HepG2 (cell line): Measurements from ENCODE around the gene GTF2A1L. TPM values are rescaled to one million over a fixed set of nuclear protein-coding genes. Genes with fewer than 3 reads are reported as not detected.

Experiments used
- ATAC-seq: fragments of 200-7000 bp; cut with Tn5 transposase; 3 replicates; pipeline ENCODE4 v1.9.1; 2020; ENCODE audit warnings: mild to moderate bottlenecking, moderate library complexity
- BruUV-seq: library from RNA; stranded (reverse); fragments of 400-500 nt; replicated peaks from 2 replicates; lab custom pipeline; 2021; lab: Mats Ljungman, UMichigan
- CTCF ChIA-PET: fragments of 300-600 bp; formaldehyde crosslinking; extraction: SDS; loops from one replicate; lab custom pipeline; 2021; ENCODE audit warnings: low total read pairs, inconsistent platforms, low intra/inter-chr PET ratio; lab: Yijun Ruan, JAX
- POLR2A ChIA-PET: fragments of 350-600 bp; sonication (Branson Sonifier 250); formaldehyde crosslinking; loops from one replicate; lab custom pipeline; 2020; ENCODE audit warnings: antibody characterized with exemption, inconsistent platforms; lab: Yijun Ruan, JAX
- DNase-seq: peaks from one replicate; pipeline ENCODE4 v3.0.0-alpha.2; 2015; ENCODE audit warnings: low spot score
- FAIRE-seq: peaks from 3 replicates; lab custom pipeline; 2011; peaks lifted over from hg19 to GRCh38; lab: Jason Lieb, UNC
- H2AFZ ChIP-seq: one replicate; pipeline ENCODE4 v1.6.1; 2011; ENCODE audit warnings: low read length, inconsistent platforms
- H3K27ac ChIP-seq: fragments of 300-600 bp; 3 replicates; pipeline ENCODE4 v1.8.0; 2011; ENCODE audit warnings: mixed run types, mild to moderate bottlenecking, mixed read lengths, low read length, inconsistent platforms; ENCODE audit not compliant: insufficient read depth; ENCODE audit errors: extremely low read length
- H3K27me3 ChIP-seq, 2 experiments: fragments of 200-600 bp in 1 of 2; 2 replicates in 1 of 2; 3 replicates in 1 of 2; pipeline versions ENCODE4 v1.6.0 to v1.8.0; 2011; ENCODE audit warnings: low read length in 2 of 2, mild to moderate bottlenecking in 2 of 2, moderate library complexity in 2 of 2, inconsistent platforms in 1 of 2; ENCODE audit not compliant: insufficient read depth in 2 of 2, control insufficient read depth in 1 of 2
- H3K36me3 ChIP-seq, 2 experiments: fragments of 200-600 bp in 1 of 2; replicated peaks in 1 of 2; 2 replicates in 1 of 2; 3 replicates in 1 of 2; pipeline versions ENCODE4 v1.5.1 to v1.8.0; 2011; ENCODE audit warnings: low read length in 2 of 2, inconsistent platforms in 1 of 2; ENCODE audit not compliant: insufficient read depth in 2 of 2, control insufficient read depth in 1 of 2
- H3K4me1 ChIP-seq: 2 replicates; pipeline ENCODE4 v1.5.1; 2012; ENCODE audit warnings: low read length, inconsistent platforms; ENCODE audit not compliant: insufficient read depth
- H3K4me2 ChIP-seq: 2 replicates; pipeline ENCODE4 v1.6.0; 2011; ENCODE audit warnings: low read depth, low read length, inconsistent platforms
- H3K4me3 ChIP-seq, 3 experiments: fragments of 200-600 bp in 1 of 3; sonication (generic), shearing (Covaris generic) in 1 of 3; replicated peaks in 1 of 3; 2 replicates each; pipeline ENCODE4 v1.5.1; 2011 to 2016; ENCODE audit warnings: low read length in 3 of 3, inconsistent platforms in 2 of 3, low read depth in 2 of 3, mild to moderate bottlenecking in 2 of 3, control low read depth in 1 of 3, mixed read lengths in 1 of 3; ENCODE audit not compliant: insufficient read depth in 1 of 3
- H3K79me2 ChIP-seq: one replicate; pipeline ENCODE4 v1.6.1; 2011; ENCODE audit warnings: low read length, inconsistent platforms; ENCODE audit not compliant: insufficient read depth
- H3K9ac ChIP-seq: 2 replicates; pipeline ENCODE4 v1.6.0; 2011; ENCODE audit warnings: mild to moderate bottlenecking, low read depth, low read length, inconsistent platforms; ENCODE audit not compliant: insufficient read depth
- H3K9me3 ChIP-seq: 2 replicates; pipeline ENCODE4 v1.5.1; 2012; ENCODE audit warnings: mild to moderate bottlenecking, low read length
- H4K20me1 ChIP-seq: 2 replicates; pipeline ENCODE4 v1.6.0; 2011; ENCODE audit warnings: inconsistent platforms, mild to moderate bottlenecking, low read length, moderate library complexity; ENCODE audit not compliant: insufficient read depth
- HNRNPL ChIP-seq: fragments of 200-400 bp; formaldehyde crosslinking; IDR thresholded peaks from 2 replicates; pipeline ENCODE4 v1.6.1; 2017; ENCODE audit warnings: mild to moderate bottlenecking, low read depth, low read length
- HOXA9 ChIP-seq: sonication (generic); formaldehyde crosslinking; IDR thresholded peaks from 2 replicates; pipeline ENCODE4 v1.8.1; 2022; ENCODE audit warnings: missing genetic modification reagents, mild to moderate bottlenecking, moderate library complexity, borderline replicate concordance
- KDM6A ChIP-seq: IDR thresholded peaks from 2 replicates; pipeline ENCODE4 v1.6.1; 2016; ENCODE audit warnings: low read depth
- KLF6 ChIP-seq: IDR thresholded peaks from 2 replicates; pipeline ENCODE4 v1.8.0; 2016; ENCODE audit warnings: missing biosample characterization, missing genetic modification reagents
- MATR3 ChIP-seq: sonication (generic); formaldehyde crosslinking; IDR thresholded peaks from 2 replicates; pipeline ENCODE4 v1.4.0; 2020; ENCODE audit warnings: missing genetic modification reagents
- MIER3 ChIP-seq: IDR thresholded peaks from 2 replicates; pipeline ENCODE4 v1.6.1; 2016; ENCODE audit warnings: missing compliant biosample characterization, borderline replicate concordance
- NPAS2 ChIP-seq: sonication (generic); formaldehyde crosslinking; IDR thresholded peaks from 2 replicates; pipeline ENCODE4 v1.8.0; 2022; ENCODE audit warnings: mild to moderate bottlenecking, missing genetic modification reagents, borderline replicate concordance
- PHF8 ChIP-seq: sonication (generic); formaldehyde crosslinking; IDR thresholded peaks from 2 replicates; pipeline ENCODE4 v1.5.0; 2020; ENCODE audit warnings: missing genetic modification reagents
- PLSCR1 ChIP-seq: sonication (generic); formaldehyde crosslinking; IDR thresholded peaks from 2 replicates; pipeline ENCODE4 v1.5.0; 2020; ENCODE audit warnings: missing genetic modification reagents, mild to moderate bottlenecking, borderline replicate concordance
- RARA ChIP-seq: IDR thresholded peaks from 2 replicates; pipeline ENCODE4 v1.6.1; 2016; ENCODE audit warnings: missing genetic modification reagents, missing compliant biosample characterization
- RFXAP ChIP-seq: sonication (generic); formaldehyde crosslinking; IDR thresholded peaks from 2 replicates; pipeline ENCODE4 v1.4.0; 2020; ENCODE audit warnings: missing genetic modification reagents, borderline replicate concordance
- SIX1 ChIP-seq: sonication (generic); formaldehyde crosslinking; IDR thresholded peaks from 2 replicates; pipeline ENCODE4 v1.4.0; 2020; ENCODE audit warnings: missing genetic modification reagents, borderline replicate concordance
- SIX4 ChIP-seq: sonication (generic); formaldehyde crosslinking; IDR thresholded peaks from 2 replicates; pipeline ENCODE4 v1.4.0; 2020; ENCODE audit warnings: missing genetic modification reagents
- SMAD9 ChIP-seq: sonication (generic); formaldehyde crosslinking; IDR thresholded peaks from 2 replicates; pipeline ENCODE4 v1.5.1; 2020; ENCODE audit warnings: mild to moderate bottlenecking, missing genetic modification reagents
- TP53 ChIP-seq: sonication (generic); formaldehyde crosslinking; conservative IDR thresholded peaks from 2 replicates; pipeline ENCODE4 v1.4.0; 2020; ENCODE audit warnings: missing genetic modification reagents
- ZFAT ChIP-seq: sonication (generic); formaldehyde crosslinking; conservative IDR thresholded peaks from 2 replicates; pipeline ENCODE4 v1.8.1; 2023; ENCODE audit warnings: missing genetic modification reagents, inconsistent platforms
- ZNF3 ChIP-seq: IDR thresholded peaks from 2 replicates; pipeline ENCODE4 v1.7.0; 2017; ENCODE audit warnings: inconsistent platforms
- ZNF354B ChIP-seq: sonication (generic); formaldehyde crosslinking; IDR thresholded peaks from 2 replicates; pipeline ENCODE4 v1.8.0; 2022; ENCODE audit warnings: mild to moderate bottlenecking, missing genetic modification reagents
- ZNF512B ChIP-seq: sonication (generic); formaldehyde crosslinking; IDR thresholded peaks from 2 replicates; pipeline ENCODE4 v1.5.1; 2020; ENCODE audit warnings: missing genetic modification reagents, mild to moderate bottlenecking, borderline replicate concordance
- ZNF674 ChIP-seq: sonication (generic); formaldehyde crosslinking; IDR thresholded peaks from 2 replicates; pipeline ENCODE4 v1.5.0; 2020; ENCODE audit warnings: low read depth, mild to moderate bottlenecking, missing genetic modification reagents
- ZNF841 ChIP-seq: sonication (generic); formaldehyde crosslinking; IDR thresholded peaks from 2 replicates; pipeline ENCODE4 v1.8.1; 2023; ENCODE audit warnings: missing genetic modification reagents, borderline replicate concordance
- ZNF878 ChIP-seq: sonication (generic); formaldehyde crosslinking; IDR thresholded peaks from 2 replicates; pipeline ENCODE4 v1.8.1; 2023; ENCODE audit warnings: mild to moderate bottlenecking, missing genetic modification reagents, moderate library complexity
- WGBS: methylation state at CpG from one replicate; pipeline ENCODE4 v1.1.6; 2017; ENCODE audit warnings: low lambda C conversion rate; 5-methylcytosine and 5-hydroxymethylcytosine counted together
- in situ Hi-C: cut with HindIII; loops from 2 replicates; pipeline ENCODE4 v1.10.0; 2017; ENCODE audit warnings: low pct_unique_long_range_greater_than_20kb; ENCODE audit not compliant: extremely low pct_ligation_motif_present
- intact Hi-C: fragments of 100-400 bp; cut with micrococcal nuclease; formaldehyde crosslinking; loops from one replicate; pipeline ENCODE4 v1.10.0; 2022; ENCODE audit not compliant: unreplicated experiment
- polyA plus RNA-seq, 8 experiments: library from polyadenylated mRNA; depleted of rRNA in 3 of 8; stranded (reverse) in 7 of 8; unstranded in 1 of 8; fragments of >200 nt; fragmentation: Illumina TruSeq in 4 of 8; extraction: Trizol in 4 of 8; gene quantifications; 2 replicates each; pipeline versions ENCODE4 v1.2.1 to v1.2.3, GENCODE V29; 2011 to 2016; ENCODE audit warnings: low read depth in 4 of 8, missing spikeins in 1 of 8, mixed read lengths in 1 of 8; ENCODE audit not compliant: insufficient read depth in 1 of 8
- total RNA-seq, 5 experiments: library from RNA; depleted of rRNA; stranded (reverse); fragments of >200 nt; fragmentation: Illumina TruSeq; extraction: Trizol; gene quantifications; 2 replicates each; pipeline ENCODE4 v1.2.3, GENCODE V29; 2016; ENCODE audit warnings: low read depth in 1 of 5
- TF ChIP-seq, protein P1 (sequence below): sonication (generic); formaldehyde crosslinking; IDR thresholded peaks from 2 replicates; pipeline ENCODE4 v1.8.1; 2023; ENCODE audit warnings: mild to moderate bottlenecking, inconsistent platforms, moderate library complexity, missing genetic modification reagents, borderline replicate concordance

Gene GTF2A1L
- total and polyA plus RNA-seq, 2 of the 13 experiments (the other 11 are each of a cell fraction or from before 2014, with no cell fraction given): not detected

GRCh38 chr2:48584551-48584950 is 33.1 kb upstream of the GTF2A1L start (continued):
- no peak for TF ChIP-seq ZFAT (CRISPR knock-in tag)
- TF ChIP-seq HOXA9 (CRISPR knock-in tag): no peak
- no peak for TF ChIP-seq ZNF674 (CRISPR knock-in tag)
- TF ChIP-seq ZNF878 (CRISPR knock-in tag): no peak
- no peak for TF ChIP-seq ZNF841 (CRISPR knock-in tag)
- no peak for TF ChIP-seq TP53
- no peak for TF ChIP-seq RFXAP (CRISPR knock-in tag)
- no peak for TF ChIP-seq RARA (CRISPR knock-in tag)
- TF ChIP-seq SIX1 (CRISPR knock-in tag): no peak
- no peak for TF ChIP-seq KLF6 (CRISPR knock-in tag)
- TF ChIP-seq SMAD9 (CRISPR knock-in tag): no peak
- TF ChIP-seq MIER3 (CRISPR knock-in tag): no peak
- TF ChIP-seq KDM6A (CRISPR knock-in tag): no peak
- TF ChIP-seq ZNF354B: no peak
- TF ChIP-seq, all 625 proteins: peak for 0

DNA sequence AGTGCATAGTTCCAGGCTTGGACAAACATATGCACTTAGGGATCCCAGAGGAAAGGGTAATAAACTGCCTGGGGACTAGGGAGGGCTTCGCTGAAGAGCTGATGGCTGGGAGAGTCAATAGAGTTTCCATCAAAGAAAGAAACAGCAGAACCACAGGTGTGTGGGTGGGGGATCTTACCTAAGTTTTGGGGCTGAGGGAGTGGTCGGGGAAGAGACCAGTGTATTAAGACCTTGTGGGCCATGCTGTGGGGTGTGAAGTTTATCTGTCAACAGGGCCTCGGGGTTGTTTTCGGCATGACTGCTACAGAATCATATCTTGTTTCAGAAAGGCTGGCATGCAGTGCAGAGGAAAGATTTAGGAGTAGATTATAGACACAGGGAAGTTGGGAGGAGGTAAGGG is 31.2 kb upstream of the GTF2A1L start:
- Histone ChIP-seq H3K27ac (no peak overlapping the region), H3K4me1 (no peaks in the 10 kb centered on the region), H3K4me3 (no peak overlapping the region), H3K27me3 (no peaks in the 10 kb centered on the region; a peak in 1 of 5 replicates), H2AFZ (no peak overlapping the region), H3K9me3 (no peaks in the 10 kb centered on the region), H3K9ac (no peak overlapping the region), H3K79me2 (no peaks in the 10 kb centered on the region), H3K4me2 (no peak overlapping the region), H3K36me3 (no peaks in the 10 kb centered on the region), H4K20me1 (no peaks in the 10 kb centered on the region)
- no peak for FAIRE-seq
- ChIA-PET POLR2A (no interaction called here), CTCF (interaction anchor here (0.9 kb wide), 1 partner anchor 20 kb away, joined by 4 read pairs; no protein-coding TSS in a partner anchor)
- in situ Hi-C loops (no loop called here), intact Hi-C loops (loop anchor here (5.0 kb wide), 1 partner anchor 479 kb away; no protein-coding TSS in a partner anchor)
- no peak for DNase-seq
- ATAC-seq: no peak; the same call in 2 of the 3 replicates
- BruUV-seq: no TSS peak
- WGBS: 10% methylated on average over 4 of the region's 4 CpGs
- no peak for TF ChIP-seq HNRNPL
- TF ChIP-seq ZNF3: no peak
- TF ChIP-seq, protein P1, sequence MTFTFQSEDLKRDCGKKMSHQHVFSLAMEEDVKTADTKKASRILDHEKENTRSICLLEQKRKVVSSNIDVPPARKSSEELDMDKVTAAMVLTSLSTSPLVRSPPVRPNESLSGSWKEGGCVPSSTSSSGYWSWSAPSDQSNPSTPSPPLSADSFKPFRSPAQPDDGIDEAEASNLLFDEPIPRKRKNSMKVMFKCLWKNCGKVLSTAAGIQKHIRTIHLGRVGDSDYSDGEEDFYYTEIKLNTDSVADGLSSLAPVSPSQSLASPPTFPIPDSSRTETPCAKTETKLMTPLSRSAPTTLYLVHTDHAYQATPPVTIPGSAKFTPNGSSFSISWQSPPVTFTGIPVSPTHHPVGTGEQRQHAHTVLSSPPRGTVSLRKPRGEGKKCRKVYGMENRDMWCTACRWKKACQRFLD: no peak
- no peak for TF ChIP-seq PLSCR1 (CRISPR knock-in tag)
- no peak for TF ChIP-seq MATR3 (CRISPR knock-in tag)
- no peak for TF ChIP-seq NPAS2
- no peak for TF ChIP-seq SIX4 (CRISPR knock-in tag)
- TF ChIP-seq ZNF512B (CRISPR knock-in tag): no peak
- no peak for TF ChIP-seq PHF8 (CRISPR knock-in tag)
